Measurements from ENCODE around the gene PTPN5. TPM values are rescaled to one million over a fixed set of nuclear protein-coding genes. Genes with fewer than 3 reads are reported as not detected.

The PTPN5 gene
- total RNA-seq, 6 experiments from 2014 or later = not detected

GRCh38 chr11:18790883-18791206 lies 753 bp downstream of the PTPN5 start:
- no peaks in the 10 kb centered on the region for H3K4me1 Mint-ChIP-seq (ENCODE audit: low read depth)
- peaks cover 51% of the 10 kb centered on the region for H3K27me3 Mint-ChIP-seq (ENCODE audit: insufficient read depth)
- no peaks in the 10 kb centered on the region for H3K36me3 Mint-ChIP-seq (ENCODE audit: low read depth)
- H3K9me3 Mint-ChIP-seq = no peaks in the 10 kb centered on the region
- DNase-seq = no peak
- no peak overlapping the region for H3K27ac Mint-ChIP-seq
- TF ChIP-seq, protein P1, sequence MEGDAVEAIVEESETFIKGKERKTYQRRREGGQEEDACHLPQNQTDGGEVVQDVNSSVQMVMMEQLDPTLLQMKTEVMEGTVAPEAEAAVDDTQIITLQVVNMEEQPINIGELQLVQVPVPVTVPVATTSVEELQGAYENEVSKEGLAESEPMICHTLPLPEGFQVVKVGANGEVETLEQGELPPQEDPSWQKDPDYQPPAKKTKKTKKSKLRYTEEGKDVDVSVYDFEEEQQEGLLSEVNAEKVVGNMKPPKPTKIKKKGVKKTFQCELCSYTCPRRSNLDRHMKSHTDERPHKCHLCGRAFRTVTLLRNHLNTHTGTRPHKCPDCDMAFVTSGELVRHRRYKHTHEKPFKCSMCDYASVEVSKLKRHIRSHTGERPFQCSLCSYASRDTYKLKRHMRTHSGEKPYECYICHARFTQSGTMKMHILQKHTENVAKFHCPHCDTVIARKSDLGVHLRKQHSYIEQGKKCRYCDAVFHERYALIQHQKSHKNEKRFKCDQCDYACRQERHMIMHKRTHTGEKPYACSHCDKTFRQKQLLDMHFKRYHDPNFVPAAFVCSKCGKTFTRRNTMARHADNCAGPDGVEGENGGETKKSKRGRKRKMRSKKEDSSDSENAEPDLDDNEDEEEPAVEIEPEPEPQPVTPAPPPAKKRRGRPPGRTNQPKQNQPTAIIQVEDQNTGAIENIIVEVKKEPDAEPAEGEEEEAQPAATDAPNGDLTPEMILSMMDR (IDR thresholded peaks at IDR 0.05) = no peak
- H3K4me3 Mint-ChIP-seq = no peak overlapping the region

- H3K9me3 Mint-ChIP-seq = no peaks in the 10 kb centered on the region
- H3K4me3 Mint-ChIP-seq = no peak overlapping the region
- peaks cover 47% of the 10 kb centered on the region for H3K27me3 Mint-ChIP-seq (ENCODE audit: insufficient read depth)
- no peaks in the 10 kb centered on the region for H3K4me1 Mint-ChIP-seq (ENCODE audit: low read depth)
- TF ChIP-seq, protein P1 (IDR thresholded peaks at IDR 0.05) = no peak
- no peak overlapping the region for H3K27ac Mint-ChIP-seq
- no peak for DNase-seq
- no peaks in the 10 kb centered on the region for H3K36me3 Mint-ChIP-seq (ENCODE audit: low read depth)
Measured at GRCh38 chr11:18789942-18790341, 1.7 kb downstream of the PTPN5 start.

DNA sequence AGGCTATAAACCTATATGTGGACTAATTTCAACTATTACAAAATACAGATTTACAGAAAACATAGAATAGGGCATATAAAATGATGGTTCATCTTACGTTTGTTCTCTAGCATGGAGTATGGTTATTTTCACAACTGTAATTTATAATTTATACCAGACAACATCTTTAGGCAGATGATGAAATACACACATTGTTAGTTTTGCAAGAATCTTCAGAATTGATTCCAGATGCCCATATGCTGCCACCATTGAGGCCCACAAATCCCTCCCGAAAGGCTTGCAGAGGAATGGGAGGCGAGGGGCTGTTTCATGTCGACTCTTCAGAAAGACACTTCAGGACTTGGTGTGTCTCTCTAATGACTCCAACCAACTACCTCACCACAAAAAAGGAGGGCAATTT lies 6.2 kb downstream of the PTPN5 start:
- DNase-seq = no peak
- Mint-ChIP-seq H3K4me3 (no peak overlapping the region), H3K9me3 (no peaks in the 10 kb centered on the region), H3K27ac (no peak overlapping the region), H3K4me1 (ENCODE audit: low read depth) (no peaks in the 10 kb centered on the region), H3K27me3 (ENCODE audit: insufficient read depth) (peaks cover 27% of the 10 kb centered on the region), H3K36me3 (ENCODE audit: low read depth) (no peaks in the 10 kb centered on the region)
- TF ChIP-seq, protein P1 (IDR thresholded peaks at IDR 0.05) = no peak

DNA sequence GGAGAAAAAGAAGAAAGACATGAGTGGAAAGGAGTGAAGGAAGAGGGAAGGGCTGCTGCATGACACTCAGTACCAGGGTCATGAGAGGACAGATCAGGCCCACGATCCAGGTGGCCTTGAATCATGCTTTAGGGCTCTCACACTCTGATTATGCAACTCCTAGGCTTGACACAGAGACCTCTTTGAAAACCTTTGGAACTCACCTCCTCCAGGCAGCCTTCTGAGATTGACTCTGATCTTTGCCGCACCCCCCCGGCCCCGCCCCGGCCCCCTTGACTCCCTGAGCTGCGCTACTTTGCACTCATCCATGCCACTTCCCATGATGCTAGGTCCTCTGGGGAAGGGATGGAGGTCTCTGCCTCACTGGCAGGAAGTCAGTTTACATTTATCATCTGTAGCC lies 10.7 kb downstream of the PTPN5 start:
- TF ChIP-seq, protein P1 (IDR thresholded peaks at IDR 0.05) = no peak
- Mint-ChIP-seq H3K4me3 (no peak overlapping the region), H3K9me3 (no peaks in the 10 kb centered on the region), H3K4me1 (ENCODE audit: low read depth) (no peaks in the 10 kb centered on the region), H3K36me3 (ENCODE audit: low read depth) (no peaks in the 10 kb centered on the region), H3K27me3 (ENCODE audit: insufficient read depth) (peaks cover 13% of the 10 kb centered on the region), H3K27ac (no peak overlapping the region)
- no peak for DNase-seq

DNA sequence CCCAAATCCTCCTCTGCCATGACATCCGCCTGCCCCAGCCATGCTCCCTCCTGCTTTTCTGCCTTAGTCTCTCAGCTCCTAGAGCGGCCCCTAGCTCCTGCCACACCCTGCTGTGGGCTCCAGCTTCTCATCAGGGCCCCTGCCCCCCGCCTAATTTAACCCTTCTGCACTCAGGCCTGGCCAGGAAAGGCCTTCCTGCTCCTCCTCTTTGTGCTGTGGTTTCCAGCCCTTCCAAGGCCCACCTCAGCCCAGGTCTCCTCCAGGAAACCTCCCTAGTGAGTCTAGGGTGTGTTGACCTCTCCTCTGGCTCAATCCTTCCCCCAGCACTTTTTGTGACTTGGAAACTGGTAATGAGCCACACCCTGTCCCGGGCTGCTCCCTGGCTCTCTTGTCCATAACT lies 11.3 kb downstream of the PTPN5 start:
- H3K4me3 Mint-ChIP-seq = no peak overlapping the region
- TF ChIP-seq, protein P1 (IDR thresholded peaks at IDR 0.05) = no peak
- no peaks in the 10 kb centered on the region for H3K36me3 Mint-ChIP-seq (ENCODE audit: low read depth)
- H3K27ac Mint-ChIP-seq = no peak overlapping the region
- H3K27me3 Mint-ChIP-seq (ENCODE audit: insufficient read depth) = peaks cover 12% of the 10 kb centered on the region
- H3K9me3 Mint-ChIP-seq = no peaks in the 10 kb centered on the region
- no peak for DNase-seq
- H3K4me1 Mint-ChIP-seq (ENCODE audit: low read depth) = no peaks in the 10 kb centered on the region

DNA sequence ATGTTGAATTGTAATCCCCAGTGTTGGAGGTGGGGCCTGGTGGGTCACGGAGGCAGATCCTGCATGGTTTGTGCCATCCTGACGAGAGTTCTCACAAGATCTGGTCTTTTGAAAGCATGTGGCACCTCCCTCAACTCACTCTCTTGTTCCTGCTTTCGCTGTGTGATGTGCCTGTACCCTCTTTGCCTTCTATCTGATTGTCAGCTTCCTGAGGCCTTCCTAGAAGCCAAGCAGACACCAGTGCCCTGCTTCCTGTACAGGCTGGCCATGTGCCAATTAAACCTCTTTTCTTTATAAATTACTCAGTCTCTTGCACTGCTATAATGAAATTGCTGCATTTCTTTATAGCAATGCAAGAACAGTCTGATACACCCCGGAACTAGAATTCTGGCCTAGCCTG lies 13.1 kb downstream of the PTPN5 start:
- H3K27me3 Mint-ChIP-seq (ENCODE audit: insufficient read depth) = peaks cover 13% of the 10 kb centered on the region
- H3K27ac Mint-ChIP-seq = no peak overlapping the region
- H3K36me3 Mint-ChIP-seq (ENCODE audit: low read depth) = no peaks in the 10 kb centered on the region
- H3K9me3 Mint-ChIP-seq = no peaks in the 10 kb centered on the region
- DNase-seq = no peak
- H3K4me1 Mint-ChIP-seq (ENCODE audit: low read depth) = no peaks in the 10 kb centered on the region
- TF ChIP-seq, protein P1 (IDR thresholded peaks at IDR 0.05) = no peak
- H3K4me3 Mint-ChIP-seq = no peak overlapping the region
